GM18498 (cell line): ENCODE measurements around the gene ATP11B.
"Not testable (repeated sequence)": the region's sequence is repeated elsewhere in the genome, so short reads cannot be mapped to it uniquely, and the experiment has no call there.

Experiments
- ATAC-seq: cut with Tn5 transposase; IDR thresholded peaks from one replicate; pipeline ENCODE4 v1.9.1; 2021; ENCODE audit warnings: mild to moderate bottlenecking, moderate library complexity; ENCODE audit not compliant: unreplicated experiment

Gene ATP11B

DNA sequence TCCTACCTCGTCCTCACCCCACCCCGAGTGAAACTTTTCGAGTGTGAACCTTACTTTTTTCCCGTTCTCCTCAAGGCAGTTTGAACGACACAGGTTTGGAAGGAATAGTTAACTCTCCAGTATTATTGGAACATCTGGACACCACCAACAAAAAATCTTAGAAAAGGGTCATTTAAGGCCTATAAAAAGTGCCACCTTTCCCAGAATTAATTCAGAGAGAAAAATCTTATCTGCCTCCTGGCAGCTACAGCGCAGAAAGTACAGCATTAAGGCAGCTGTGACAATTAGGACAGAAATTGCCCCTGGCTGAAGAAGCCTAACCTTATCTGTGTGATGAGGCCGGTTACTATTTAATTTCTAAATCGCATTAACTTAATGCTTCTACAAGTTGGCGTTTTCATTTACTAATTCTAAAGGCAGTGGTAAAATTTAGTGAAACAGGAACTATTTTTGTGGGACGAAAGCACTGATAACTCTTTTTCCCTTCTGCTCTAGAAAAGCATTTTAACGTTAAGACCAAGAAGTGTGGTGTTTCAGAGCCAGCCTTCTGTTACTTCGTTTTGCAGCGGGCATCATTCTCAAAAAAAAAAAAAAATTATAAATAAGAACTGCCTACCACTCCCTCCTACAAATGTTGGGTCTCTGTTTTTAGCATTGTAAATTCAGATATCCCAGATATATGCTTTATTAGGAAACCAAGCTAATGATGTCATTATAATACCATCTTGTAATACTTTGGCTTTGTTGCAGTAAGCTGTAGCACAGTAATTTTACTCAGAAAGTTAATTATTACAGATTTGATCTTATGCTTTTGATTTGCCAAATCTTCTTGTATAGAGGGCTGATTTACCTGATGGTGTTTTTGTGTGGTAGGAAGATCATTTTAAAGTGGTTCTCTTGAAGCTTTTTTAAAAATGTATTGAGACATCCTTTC, 1.4 kb downstream of the ATP11B start:
- ATAC-seq = no peak

DNA sequence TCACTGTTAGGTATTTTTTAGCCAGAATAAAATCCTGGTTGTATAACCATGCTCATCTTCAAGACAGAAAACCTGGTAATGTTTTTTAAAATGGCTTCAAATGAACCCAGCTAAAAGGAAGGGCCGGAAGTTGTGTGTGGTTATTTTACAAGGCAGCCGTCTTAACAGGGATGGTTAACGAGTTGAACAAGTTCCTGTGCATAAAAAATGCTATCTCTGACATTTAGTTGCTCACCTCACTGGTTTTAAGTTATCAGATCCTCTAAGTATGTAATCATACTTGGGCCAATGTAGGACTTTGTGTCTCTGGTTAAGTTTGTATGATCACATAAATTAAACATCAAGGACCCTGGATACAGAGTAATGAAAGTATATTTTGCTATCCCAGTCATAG, 2.1 kb downstream of the ATP11B start:
- ATAC-seq = peak; percentile 22

DNA sequence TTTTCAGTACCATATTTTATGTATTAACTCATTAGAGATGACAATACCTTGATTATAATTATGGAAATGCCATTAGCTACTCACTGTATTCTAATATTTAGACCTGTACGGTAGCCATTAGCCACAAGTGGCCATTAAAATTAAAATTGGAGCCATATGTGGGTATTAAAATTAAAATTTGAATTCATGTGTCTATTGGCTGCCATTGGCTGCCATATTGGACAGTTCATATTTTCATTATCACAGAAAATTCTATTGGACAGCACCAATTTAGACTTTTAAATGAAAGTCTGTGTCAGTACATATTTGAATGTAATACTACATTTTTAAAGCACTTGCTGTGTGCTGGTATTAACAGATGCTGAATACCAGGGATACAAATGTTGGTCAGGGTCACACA, 3.0 kb downstream of the ATP11B start:
- ATAC-seq = no peak

DNA sequence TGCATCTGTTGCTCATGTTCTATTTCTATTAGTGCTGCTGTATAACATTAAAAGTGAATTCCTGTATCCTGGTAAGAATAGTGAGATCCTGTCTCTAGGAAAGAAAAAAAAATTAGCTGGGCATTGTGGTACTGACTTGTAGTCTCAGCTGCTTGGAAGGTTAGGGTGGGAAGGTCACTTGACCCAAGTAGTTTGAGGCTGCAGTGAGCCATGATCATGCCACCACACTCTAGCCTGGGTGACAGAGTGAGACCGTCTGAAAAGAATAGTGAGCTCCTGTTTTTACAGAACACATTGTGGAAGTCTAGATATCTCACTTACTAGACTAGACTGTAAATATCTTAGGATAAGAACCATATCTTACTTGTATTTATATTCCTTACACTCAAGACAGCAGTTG, 4.6 kb downstream of the ATP11B start:
- no peak for ATAC-seq

DNA sequence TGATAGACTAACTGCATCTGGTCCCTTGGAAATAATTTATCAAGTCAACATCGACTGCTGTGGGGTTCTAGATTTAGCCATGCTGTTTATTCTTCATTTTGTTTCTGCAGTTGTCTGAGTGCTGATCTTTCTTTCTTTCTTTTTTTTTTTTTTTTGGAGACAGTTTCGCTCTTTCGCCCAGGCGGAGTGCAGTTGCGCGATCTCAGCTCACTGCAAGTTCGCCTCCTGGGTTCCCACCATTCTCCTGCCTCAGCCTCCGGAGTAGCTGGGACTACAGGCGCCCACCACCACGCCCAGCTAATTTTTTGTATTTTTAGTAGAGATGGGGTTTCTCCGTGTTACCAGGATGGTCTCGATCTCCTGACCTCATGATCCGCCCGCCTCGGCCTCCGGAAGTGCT, 5.8 kb downstream of the ATP11B start:
- not testable (repeated sequence) for ATAC-seq

DNA sequence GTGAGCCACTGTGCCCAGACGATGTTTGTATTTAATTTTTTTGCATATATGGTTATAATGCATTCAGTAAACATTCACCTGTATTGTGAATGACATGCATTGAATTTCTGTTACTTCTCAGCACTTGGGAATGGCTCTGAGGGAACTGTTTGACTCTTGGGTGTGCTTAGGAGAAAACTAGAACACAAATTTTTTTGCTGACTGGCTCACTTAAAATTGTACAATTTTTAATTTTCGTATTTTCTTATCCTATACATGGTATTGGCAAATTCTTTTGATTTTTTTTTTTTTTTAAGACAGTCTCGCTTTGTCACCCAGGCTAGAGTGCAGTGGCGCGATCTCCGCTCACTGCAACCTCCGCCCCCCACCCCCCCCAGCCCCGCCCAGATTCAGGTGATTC, 7.2 kb downstream of the ATP11B start:
- no peak for ATAC-seq

DNA sequence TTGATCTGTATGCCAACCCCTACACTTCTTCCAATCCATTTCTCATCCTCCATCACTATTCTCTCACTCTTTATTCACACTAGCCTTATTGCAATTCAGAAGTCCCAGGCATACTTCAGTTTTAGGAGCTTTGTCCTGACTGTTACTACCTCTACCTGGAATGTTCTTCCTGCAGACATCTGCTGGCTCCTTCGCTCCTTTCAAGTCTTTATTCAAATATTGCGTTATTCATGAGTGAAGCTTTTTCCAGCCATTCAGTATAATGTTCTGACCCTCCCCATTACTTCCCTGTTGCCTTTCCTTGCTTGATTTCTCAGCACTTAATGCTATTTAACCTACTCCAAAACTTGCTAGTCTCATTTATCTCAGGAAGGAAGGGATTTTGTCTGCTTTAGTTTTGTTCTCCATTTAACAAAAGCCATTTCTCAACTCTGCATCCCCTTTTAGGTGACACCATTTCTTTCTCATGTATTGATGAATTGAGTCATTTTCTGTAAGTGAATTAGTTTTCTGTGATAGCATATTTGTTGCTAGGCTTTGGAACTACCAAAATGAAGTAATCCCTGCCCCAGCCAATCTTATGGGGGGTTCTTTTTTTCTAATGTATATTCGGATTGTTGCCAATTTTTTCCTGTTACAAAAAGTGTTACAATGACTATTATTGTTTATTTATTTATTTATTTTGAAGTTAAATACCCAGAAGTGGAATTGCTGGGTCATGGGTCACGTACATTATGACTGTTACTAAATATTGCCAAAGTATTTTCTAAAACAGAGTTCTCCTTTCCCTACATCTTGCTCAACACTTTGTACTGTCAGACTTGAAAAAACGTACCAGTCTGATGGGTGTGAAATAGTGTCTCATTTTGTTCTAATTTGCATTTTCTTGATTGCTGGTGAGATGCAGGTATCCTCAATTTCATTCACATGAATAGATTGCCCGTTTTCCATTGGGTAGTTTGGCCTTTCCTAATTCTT, 9.4 kb downstream of the ATP11B start:
- ATAC-seq = no peak

DNA sequence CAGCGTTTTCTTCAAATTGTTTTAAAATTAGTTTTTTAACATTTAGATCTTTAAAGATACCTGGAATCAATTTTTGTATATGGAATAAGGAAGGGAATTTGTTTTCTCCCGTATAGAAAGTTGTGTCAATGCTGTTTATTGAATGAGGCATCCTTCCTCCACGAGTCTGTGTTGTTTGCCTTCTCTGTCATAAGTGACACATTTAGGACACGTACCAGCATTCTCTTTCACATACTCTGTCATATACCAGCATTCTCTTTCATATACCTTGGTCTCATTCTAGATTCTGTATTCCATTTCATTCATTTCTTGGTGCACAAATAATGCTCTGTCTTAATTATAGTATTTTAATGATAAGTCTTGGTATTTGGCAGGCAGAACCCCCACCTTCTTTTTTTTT, 10.3 kb downstream of the ATP11B start:
- ATAC-seq = no peak

DNA sequence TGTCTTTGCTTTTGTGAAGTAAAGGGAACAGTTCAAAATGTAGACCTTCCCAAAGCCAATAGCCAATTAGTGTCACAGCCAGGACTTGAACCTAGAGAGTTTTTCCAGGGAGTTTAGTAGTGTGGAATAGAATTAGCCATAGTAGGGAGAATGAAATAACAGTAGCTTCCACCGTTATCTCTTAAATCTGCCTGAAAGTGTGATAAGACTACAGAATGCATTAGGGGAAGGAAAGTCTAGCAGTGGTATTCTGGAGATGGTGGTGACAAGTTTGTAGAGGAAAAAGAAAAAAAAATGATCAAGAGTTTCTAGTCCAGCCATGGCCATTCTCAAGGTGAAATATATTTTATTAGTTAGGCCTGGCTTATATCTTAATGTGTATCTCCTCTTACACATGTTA, 13.8 kb downstream of the ATP11B start:
- no peak for ATAC-seq

DNA sequence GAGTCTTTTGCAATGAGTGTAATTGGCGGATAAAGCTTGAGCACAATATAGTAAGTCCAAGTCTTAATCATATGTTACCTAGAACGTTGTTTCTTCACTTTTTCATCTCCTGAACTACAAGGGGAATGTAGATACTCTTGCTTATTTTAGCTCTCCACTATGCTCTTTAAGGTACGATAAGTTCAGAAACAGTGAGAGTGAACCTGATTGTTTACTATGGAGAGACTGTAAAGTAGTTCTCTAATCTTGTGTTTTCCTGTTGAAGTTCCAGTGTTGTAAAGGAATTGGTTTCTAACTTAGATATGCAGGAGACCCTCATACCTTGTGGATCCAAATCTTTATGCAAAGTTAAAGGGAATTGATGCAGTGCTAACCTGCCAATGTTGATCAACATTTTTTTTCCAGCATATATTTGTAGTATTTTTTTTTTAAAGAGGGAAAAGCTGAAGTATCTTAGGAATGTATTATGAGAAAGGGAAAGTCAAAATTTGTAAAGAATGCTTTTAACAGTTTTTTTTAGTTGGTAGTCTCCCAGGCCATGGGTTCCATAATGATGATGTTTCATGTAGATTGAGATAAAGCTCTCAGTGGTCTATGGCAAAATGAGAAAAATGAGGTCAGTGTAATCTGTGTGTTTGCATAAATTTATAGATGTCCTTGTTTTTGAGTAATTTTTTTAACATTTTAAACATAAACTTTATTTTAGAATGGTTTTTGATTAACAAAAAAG, 14.9 kb downstream of the ATP11B start:
- no peak for ATAC-seq

DNA sequence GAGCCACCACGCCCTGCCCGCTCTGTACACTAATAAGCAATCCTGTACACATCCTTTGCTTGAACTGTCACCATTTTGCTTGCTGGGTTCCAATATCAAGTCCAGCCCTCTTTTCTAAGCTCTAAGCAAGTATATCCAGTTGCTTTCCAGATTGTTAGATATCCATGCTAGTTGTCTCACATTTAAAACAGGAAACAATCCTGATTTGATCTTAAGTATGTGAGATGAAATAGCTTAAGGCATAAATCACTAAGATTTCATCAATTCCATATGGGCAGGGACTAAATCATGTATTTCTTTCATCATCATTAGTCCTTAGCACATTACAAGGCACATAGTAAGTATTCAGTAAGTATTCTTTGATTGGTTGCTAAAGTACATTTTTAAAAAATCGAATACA, 16.2 kb downstream of the ATP11B start:
- ATAC-seq = no peak

DNA sequence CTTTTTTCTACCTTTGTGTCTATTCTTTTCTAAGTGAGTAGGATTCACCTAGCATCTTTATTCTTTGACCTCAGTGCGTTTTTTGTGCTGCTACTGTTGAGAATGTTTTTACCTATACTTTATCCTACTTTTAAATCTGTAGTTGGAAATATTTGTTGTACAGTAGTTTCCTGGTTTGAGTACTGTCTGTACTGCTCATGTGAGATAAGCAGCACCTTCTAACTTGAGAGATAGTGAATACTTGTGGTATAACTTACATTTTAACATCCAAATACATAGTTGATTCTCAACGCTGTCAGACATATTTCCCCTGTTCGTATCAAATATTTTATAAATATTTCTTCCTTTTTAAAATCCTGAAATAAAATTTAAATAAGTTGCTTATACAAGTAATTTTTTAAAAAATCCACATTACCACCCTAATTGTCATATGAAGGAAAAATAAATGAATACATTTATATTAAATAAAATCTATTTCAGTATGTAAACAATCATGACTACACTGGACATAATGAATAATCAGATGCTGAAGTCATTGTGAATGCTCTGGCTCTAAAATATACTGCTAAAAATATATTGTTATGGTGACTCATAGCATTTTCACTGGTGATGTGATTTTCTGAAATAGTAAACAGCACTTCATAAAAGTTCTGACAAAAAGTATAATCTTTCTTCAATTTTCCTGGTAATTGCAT, 17.4 kb downstream of the ATP11B start:
- ATAC-seq = no peak

DNA sequence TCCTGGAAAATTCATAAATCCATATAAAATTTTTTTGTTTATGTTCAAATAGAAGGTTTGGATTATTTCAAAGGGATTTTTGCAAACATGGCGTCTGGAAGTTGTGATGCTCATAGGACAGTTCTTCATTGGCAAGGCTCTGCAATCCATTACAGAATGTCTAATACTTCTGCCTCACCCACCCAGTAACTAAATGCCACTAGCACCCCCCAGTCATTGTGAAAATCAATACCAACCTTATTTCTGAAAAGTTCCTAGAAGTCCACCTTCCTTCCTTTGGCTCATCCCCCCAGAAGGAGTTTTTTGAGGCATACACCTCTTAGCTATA, 17.9 kb downstream of the ATP11B start:
- no peak for ATAC-seq

DNA sequence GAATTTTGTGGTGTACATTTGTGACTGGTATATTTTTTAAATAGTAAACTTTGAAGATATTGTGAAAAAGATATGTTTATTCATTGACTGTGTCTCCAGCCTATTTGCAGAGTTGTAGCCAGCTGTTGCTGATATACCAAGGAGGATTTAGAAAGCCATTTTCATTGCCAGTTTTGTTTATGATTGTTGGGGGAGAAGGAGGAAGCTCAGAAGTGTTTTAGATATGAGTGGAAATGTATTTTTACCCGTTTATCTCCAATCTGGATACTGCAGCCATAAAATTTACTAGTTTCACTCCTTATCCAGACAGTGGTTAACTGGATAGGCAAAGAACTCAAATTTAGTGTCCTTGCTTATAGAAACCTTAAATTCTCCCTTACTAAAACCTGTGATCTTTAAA, 18.8 kb downstream of the ATP11B start:
- no peak for ATAC-seq

DNA sequence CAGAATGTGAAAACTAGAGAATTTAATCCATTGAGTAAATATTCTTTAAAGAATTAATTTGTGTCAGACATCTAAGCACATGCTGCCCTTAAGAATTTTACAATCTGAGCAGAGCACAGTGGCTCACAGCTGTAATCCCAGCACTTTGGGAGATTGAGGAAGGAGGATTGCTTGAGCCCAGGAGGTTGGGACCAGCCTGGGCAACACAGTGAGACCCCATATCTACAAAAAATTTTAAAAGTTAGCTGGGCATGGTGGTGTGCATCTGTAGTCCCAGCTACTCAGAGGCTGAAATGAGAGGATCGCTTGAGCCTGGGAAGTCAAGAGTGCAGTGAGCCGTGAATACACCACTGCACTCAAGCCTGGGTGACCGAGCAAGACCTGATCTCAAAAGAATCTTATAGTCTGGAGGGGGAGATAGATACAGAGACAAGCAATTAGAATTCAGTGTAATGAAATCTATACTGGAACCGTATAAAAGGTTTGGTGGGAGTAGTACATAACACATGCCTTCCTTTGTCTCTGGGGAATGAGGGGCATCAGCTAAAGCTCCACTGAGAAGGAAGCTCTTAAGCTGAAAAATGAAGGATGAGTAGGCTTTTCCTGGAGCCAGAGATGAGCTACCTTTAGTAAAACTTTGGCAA, 21.2 kb downstream of the ATP11B start:
- no peak for ATAC-seq

DNA sequence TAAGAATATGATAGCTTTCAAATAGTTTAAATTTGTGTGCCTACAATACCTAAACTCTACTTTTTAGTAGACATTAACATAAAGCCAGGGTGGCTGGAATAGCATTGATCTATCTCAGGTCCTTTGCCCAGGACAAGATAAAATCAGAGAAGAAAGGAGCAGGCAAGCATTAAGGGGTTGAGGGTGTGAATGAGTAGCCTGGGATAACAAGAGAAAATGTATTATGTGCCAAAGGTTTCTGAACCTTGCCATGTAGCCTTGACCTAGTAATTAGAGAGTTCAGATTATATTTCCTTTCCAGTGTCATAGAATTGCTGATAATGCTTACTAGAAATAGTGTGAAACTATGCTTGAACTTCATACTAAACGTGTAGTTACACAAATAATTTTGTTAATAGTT, 22.9 kb downstream of the ATP11B start:
- no peak for ATAC-seq

DNA sequence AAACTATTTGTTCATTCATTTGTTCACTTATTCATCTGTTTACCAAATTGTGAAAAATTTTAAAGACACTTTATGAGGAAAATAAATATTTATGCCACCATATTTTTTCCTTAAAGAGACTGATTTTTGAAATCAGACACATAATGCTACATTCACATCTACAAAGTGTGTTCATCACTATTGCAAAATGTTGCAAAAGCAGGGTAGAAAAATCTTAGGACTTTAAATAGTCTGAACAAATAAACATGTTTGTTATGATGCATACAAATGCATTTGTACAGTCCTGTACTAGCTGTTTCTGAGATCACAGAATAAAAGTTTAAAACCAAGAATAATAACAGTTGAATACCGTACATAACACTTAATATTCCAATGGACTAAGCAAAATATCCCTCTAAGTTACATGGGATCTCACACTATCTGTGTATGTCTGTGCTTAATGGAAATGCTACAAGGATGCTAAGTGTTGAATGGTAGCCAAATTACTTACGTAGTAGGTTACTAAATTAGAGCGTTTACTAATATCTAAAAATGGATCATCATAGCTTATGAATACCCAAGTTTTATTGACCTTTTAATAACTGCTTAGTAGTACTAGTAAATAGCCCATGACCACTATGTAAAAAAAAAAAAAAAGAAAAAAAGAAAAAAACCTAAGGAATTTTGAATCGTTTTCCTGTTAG, 25.1 kb downstream of the ATP11B start:
- no peak for ATAC-seq

DNA sequence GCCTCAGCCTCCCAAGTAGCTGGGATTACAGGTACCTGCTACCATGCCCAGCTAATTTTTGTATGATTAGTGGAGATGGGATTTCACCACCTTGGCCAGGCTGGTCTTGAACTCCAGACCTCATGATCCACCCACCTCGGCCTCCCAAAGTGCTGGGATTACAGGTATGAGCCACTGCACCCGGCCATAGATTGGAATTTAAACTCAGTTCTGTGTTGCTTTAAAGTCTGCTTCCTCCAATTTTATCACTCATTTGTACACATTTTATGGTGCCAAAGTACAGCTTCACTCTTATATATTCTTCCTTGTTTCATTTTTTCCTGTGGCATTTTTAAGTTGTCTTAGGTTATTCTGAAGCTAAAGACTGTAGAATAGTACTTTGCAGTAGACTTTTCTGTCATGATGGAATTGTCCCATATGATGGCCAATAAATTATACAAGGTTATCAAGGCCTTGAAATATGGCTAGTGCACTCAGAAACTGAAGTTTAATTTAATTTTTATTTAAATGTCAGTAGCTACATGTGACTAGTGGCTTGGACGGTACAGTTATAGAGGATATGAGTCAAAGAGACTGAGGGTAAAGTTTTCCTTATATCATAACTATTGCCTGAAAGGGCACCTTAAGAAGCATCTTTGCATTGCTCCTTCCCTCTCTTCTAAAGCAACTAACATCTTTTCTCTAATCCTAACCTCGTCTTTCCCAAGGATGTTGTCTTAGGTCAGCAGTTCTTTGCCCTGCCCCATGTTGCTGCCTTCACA, 28.1 kb downstream of the ATP11B start:
- ATAC-seq = no peak

DNA sequence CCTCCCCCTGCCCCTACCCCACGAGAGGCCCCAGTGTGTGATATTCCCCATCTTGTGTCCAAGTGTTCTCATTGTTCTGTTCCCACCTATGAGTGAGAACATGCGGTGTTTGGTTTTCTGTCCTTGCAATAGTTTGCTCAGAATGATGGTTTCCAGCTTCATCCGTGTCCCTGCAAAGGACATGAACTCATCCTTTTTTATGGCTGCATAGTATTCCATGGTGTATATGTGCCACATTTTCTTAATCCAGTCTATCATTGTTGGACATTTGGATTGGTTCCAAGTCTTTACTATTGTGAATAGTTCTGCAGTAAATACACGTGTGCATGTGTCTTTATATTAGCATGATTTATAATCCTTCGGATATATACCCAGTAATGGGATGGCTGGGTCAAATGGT, 29.0 kb downstream of the ATP11B start:
- not testable (repeated sequence) for ATAC-seq
